IPS-11a (cell line): Measurements from ENCODE around the gene ARHGAP26.
A peak's percentile ranks its signal among the peaks of the same experiment; 100 is the strongest.
"Not testable (repeated sequence)": the region's sequence is repeated elsewhere in the genome, so short reads cannot be mapped to it uniquely, and the experiment has no call there.

Source experiments
- H3K4me3 ChIP-seq: one replicate; pipeline ENCODE4 v1.5.1; 2013; ENCODE audit warnings: low read depth, low read length, control low read depth

Gene ARHGAP26

DNA sequence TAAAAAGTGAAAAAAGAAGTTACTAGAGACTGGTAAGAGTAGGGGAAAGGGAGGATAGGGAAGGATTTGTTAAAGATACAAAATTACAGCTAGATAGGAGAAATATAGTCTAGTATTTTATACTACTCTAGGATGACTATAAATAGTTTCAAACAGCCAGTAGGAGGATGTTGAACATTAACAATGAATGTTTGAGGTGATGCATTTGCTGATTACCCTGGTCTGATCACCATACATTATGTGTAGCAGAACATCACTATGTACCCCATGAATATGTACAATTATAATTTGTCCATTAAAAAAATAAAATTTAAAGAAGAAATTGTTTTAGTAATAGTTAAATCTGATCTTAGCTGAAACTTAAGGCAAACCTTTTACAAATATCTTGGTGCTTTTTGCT lies 302.6 kb downstream of the ARHGAP26 start:
- H3K4me3 ChIP-seq, result no peak overlapping the region

DNA sequence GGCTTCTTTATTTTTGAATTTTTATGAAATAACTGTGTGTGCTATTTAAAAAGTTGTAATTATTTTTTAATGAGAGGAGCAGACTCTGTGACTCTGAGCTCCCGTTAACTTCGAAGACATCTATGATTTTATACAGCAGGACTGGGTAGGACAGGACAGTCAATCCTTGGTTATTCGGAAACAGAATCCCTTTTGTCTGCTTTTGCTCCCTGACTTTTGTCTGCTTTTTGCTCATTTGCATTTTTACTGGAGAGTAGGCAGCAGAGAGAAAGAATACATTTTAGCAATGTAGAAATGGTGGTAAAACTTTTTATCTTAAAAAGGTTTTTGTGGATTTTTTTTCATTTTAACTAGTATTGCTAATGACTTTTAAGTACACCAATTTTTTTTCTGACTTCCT lies 303.6 kb downstream of the ARHGAP26 start:
- no peak overlapping the region for H3K4me3 ChIP-seq

DNA sequence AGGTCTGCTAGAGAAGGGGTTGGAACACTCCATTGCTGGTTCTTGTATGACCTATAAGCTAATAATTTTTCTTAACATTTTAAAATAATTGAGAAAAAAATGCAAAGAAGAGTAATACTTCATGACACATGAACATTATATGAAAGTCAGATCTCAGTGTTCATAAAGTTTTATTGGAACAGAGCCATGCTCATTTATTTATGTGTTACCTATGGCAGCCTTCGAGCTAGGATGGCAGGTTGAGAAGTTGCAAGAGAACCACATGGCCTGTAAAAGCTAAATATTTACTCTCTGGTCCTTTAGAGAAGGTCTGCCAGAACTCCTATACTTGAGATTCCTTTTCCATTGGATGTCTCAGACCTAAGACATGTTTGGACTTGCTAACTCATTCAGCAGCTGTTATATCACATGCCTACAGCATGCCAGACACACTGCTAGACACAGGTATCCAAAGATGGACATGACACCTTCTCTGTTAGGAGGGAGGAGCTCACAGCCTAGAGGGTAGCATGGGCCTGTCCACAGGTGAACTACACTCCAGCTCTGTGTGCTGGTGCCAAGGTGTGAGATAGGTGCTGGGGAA lies 304.3 kb downstream of the ARHGAP26 start:
- no peak overlapping the region for H3K4me3 ChIP-seq

GRCh38 chr5:143076377-143076776 lies 306.2 kb downstream of the ARHGAP26 start:
- no peak overlapping the region for H3K4me3 ChIP-seq

GRCh38 chr5:143077453-143078103 lies 307.4 kb downstream of the ARHGAP26 start:
- no peak overlapping the region for H3K4me3 ChIP-seq

DNA sequence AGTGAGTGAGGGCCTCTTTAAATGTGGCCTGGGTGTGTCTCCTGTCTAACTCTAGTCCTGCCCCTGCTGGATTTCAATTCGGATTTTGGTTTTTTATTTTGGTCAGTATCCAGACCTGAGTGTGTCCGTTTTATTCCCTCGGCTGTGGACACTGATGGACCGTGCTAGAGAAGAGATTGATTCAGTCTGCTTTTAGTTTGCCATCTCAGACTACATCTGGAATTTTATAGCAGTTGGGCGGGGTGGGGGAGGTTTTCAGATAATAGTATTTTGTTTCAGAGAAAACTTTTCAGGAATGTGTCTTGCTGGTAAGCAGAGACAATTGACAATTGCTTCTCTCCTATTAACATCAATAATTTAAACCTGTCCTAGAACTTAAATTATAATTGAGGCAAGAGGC lies 308.1 kb downstream of the ARHGAP26 start:
- no peak overlapping the region for H3K4me3 ChIP-seq

DNA sequence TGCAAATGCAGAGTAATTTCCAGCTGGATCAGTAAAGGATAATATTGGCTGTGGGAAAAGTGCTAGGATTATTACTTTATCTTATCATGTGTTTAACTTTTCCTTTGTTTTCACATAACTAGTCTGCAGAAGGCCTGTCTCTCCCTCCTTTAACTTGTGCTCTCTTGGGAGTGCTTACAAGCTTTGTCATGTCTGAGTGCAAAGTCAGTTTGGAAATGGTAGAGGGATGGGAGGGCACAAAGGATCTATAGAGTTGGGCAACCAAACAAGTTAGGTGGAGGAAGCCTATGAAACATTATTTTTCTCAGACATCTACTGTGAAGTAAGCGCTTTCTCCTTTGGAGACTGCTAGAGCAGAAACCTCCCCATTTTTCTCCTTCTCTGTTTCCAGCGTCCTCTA lies 308.8 kb downstream of the ARHGAP26 start:
- no peak overlapping the region for H3K4me3 ChIP-seq

GRCh38 chr5:143080407-143080806 lies 310.2 kb downstream of the ARHGAP26 start:
- no peak overlapping the region for H3K4me3 ChIP-seq

DNA sequence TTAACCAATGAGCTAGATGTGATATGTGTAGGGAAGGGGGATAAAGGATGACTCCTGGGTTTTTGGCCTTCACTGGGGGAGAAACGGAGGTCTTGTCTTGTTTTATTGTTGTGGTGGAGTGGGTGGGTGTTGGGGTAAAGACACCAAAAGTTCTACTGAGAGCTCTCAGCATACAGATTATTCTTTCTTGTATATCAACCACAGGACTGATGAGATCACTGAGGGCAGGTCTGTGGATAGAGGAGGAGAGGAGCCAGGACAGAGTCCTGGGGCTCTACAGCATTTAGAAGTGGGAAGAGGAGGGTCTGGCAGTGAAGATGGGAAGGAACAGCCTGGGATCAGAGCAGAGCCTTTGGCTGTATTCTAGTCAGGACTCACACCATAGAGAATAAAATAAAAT lies 310.8 kb downstream of the ARHGAP26 start:
- H3K4me3 ChIP-seq, result no peak overlapping the region

DNA sequence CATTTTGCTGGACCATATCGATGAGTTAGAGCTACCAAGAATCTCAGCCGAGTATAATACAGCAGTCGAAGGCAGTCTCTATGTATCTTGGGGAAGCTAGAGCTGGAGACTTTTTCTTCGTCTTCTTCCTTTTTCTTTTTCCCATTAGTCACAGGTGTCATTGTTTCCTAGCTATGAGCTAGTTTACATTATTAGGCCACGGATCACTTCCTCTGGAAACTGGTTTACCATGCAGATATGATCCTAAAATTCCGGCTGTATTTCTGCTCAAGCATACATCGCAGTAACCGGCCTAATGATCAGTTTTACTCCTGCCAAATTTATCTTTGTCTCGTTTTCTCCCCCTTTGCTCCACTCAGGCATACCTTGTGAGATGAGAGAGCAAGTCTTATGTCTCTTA lies 312.8 kb downstream of the ARHGAP26 start:
- no peak overlapping the region for H3K4me3 ChIP-seq

DNA sequence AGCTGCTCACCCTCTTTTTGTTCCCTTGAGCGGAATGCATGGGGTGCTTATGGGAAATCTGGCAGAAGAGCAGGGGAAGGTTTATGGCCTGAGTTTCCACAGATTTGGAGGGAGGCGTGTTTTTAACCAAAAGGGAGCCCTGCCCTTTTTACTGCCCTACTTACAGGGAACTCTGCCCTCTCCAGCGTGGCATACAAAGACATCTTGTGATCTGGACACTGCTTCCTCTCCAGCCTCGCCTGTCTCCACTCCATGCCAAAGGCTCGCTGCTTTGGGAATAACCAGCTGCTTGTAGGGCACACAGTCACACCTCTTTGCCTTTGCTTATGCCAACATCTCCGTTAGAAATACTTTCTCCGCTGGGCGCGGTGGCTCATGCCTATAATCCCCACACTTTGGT lies 314.2 kb downstream of the ARHGAP26 start:
- H3K4me3 ChIP-seq, result no peak overlapping the region

DNA sequence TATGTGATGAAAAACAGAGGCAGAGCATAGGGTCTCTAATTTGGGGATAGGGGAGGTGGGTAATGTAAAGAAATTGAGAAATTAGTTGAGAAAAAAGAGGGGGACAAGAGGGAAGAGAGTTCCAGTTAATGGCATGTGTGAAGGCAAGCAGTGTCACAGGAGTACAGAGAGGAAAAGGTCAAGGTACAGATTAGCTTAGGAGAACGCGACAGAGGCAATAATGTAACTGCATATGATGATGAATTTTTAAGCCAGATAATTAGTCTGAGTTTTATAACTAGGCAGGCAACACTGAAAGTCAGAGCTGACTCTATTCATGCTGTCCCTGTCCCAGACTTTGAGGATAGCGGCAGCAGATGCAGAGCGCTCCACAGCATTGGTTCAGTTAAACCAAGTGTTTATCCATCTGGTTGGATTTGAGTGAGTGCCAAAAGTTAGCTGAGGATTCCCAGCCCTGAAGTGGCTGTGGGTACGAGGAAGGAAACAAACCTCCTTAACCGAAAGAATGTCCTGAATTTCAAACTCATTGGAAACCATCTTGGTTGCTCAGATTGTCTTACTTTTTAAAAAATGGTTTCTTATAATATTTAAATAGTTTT lies 315.2 kb downstream of the ARHGAP26 start:
- H3K4me3 ChIP-seq, result no peak overlapping the region

DNA sequence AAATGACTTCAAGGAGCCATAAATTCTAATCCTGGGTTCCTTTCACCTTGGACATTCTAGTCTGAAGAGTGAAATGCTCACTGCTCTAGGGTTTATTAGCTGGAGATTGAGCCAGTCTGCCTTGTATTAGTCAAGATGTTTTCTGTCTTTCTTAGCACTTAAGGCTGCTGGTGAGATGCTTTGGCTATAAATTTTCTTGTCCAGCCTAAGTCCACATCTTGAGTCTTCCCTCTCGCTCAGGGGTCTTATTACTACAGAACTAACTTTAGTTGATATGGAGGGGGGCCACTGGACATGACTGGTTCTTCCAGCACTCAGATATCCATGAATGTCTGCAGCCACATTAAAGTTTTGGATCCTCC lies 316.4 kb downstream of the ARHGAP26 start:
- H3K4me3 ChIP-seq, result no peak overlapping the region

GRCh38 chr5:143086908-143087637 lies 316.9 kb downstream of the ARHGAP26 start:
- H3K4me3 ChIP-seq, result no peak overlapping the region

DNA sequence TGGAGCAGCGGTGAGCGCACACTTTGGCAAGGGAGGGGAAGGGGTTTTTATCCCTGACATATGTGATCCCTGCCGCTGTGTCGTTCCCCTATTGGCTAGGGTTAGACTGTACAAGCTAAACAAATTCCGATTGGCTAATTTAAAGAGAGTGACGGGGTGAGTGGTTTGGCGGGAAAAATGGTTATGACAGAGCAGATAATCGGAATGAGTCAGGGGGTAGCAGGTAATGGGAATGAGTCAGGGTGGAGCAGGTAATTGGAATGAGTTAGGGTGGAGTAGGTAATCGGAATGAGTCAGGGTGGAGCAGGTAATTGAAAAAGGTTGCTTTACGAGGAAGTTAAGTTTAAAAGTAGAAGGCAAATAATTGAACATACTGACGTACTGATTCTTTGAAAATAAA lies 318.5 kb downstream of the ARHGAP26 start:
- H3K4me3 ChIP-seq, result not testable (repeated sequence)

- H3K4me3 ChIP-seq, result not testable (repeated sequence)
Measured at GRCh38 chr5:143090044-143090443, 319.9 kb downstream of the ARHGAP26 start.

DNA sequence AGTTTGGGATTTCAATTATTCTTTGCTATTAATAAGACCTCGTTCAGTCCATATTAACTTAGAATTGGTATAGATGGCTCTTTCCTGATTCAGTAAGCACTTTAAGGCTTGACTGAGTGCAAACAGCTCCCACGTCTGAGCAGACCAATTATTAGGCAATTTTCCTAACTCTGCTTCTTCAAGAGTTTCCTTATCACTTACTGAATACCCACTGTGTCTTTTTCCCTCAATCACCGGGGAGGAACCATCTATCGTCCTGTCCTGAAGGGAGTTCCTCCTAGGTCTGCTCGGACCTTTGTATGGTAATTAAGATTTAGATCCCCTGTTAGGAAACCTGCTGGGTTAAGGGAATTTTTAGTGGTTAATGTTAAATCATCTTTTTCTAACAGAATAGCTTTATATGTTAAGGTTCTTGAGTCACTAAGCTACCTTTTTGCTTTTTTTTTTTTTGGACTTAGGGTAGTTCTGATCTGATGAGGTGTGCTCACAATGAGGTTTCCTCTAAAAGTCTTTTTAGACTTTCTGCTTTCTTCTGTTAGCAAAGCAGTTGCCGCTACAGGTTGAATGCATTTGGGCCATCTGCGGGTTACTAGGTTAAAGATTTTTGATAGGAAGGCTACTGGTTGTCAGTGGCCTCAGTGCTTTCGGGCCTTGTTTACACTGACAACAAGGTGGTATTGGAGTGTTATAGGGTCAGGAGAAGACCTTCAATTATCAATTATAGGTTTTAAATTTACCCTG lies 322.7 kb downstream of the ARHGAP26 start:
- not testable (repeated sequence) for H3K4me3 ChIP-seq

DNA sequence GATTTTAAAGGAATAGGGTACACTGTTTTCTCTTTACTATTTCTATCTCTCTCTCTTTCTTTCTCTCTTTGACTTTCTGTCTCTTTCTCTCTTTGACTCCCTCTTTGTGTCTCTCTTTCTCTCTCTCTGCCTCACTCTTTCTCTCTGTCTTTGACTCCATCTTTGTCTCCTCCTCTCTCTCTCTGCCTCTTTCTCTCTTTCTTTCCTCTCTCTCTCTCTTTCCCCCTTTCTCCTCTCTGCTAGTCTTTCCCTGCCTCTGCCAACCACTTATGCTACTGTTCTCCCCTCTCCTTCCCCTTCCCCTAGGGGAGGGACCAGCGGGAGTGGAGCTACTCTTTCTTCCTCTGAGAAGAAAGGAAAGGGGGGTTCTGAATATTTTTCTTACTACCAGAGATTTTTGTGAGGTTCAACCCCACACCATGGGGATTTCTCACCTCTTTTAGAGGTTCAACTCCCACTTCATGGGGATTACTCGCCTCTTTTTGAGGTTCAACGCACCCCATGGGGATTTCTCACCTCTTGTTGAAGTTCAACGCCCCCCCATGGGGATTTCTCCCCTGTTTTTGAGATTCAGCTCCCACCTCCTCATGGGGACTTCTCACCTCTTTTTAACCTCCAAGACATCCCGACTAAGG lies 323.4 kb downstream of the ARHGAP26 start:
- H3K4me3 ChIP-seq, result no peak overlapping the region

GRCh38 chr5:143094087-143094521 lies 323.9 kb downstream of the ARHGAP26 start:
- H3K4me3 ChIP-seq, result peak overlapping the region; percentile 10

- not testable (repeated sequence) for H3K4me3 ChIP-seq
Measured at GRCh38 chr5:143094608-143095007, 324.4 kb downstream of the ARHGAP26 start.

GRCh38 chr5:143101121-143101520 lies 330.9 kb downstream of the ARHGAP26 start:
- no peak overlapping the region for H3K4me3 ChIP-seq
